Activated T-cell treated with anti-CD3 and anti-CD28 coated beads for 1 hour (primary cell): ENCODE measurements around the gene GGACT.

ENCODE experiments used
- DNase-seq: peaks from one replicate; pipeline ENCODE4 v3.0.0-alpha.2; 2020; ENCODE audit warnings: low read depth

Gene GGACT

GRCh38 chr13:100513171-100513570 lies 75.4 kb downstream of the GGACT start:
- no peak for DNase-seq

- DNase-seq = no peak
Observed at GRCh38 chr13:100512422-100512821, 76.2 kb downstream of the GGACT start.

- no peak for DNase-seq
Observed at GRCh38 chr13:100511466-100511865, 77.1 kb downstream of the GGACT start.

GRCh38 chr13:100510208-100510957 lies 78.2 kb downstream of the GGACT start:
- DNase-seq = no peak

GRCh38 chr13:100508996-100509395 lies 79.6 kb downstream of the GGACT start:
- DNase-seq = no peak

- DNase-seq = no peak
Observed at GRCh38 chr13:100508455-100508854, 80.1 kb downstream of the GGACT start.

- DNase-seq = no peak
Observed at GRCh38 chr13:100506600-100507422, 81.8 kb downstream of the GGACT start.

- DNase-seq = no peak
Observed at GRCh38 chr13:100506154-100506553, 82.4 kb downstream of the GGACT start.

GRCh38 chr13:100503622-100504021 lies 85.0 kb downstream of the GGACT start:
- no peak for DNase-seq

- DNase-seq = no peak
Observed at GRCh38 chr13:100502446-100502845, 86.1 kb downstream of the GGACT start.

GRCh38 chr13:100497389-100497788 lies 91.2 kb downstream of the GGACT start:
- no peak for DNase-seq

GRCh38 chr13:100495455-100495854 lies 93.1 kb downstream of the GGACT start:
- no peak for DNase-seq

- DNase-seq = no peak
Observed at GRCh38 chr13:100493418-100493817, 95.2 kb downstream of the GGACT start.

- DNase-seq = no peak
Observed at GRCh38 chr13:100491164-100491842, 97.3 kb downstream of the GGACT start.

GRCh38 chr13:100490692-100491091 lies 97.9 kb downstream of the GGACT start:
- DNase-seq = no peak

- no peak for DNase-seq
Observed at GRCh38 chr13:100485265-100485664, 103.3 kb downstream of the GGACT start.

GRCh38 chr13:100484702-100485101 lies 103.9 kb downstream of the GGACT start:
- no peak for DNase-seq

- DNase-seq = no peak
Observed at GRCh38 chr13:100483841-100484381, 104.7 kb downstream of the GGACT start.

GRCh38 chr13:100483139-100483538 lies 105.5 kb downstream of the GGACT start:
- DNase-seq = no peak

GRCh38 chr13:100480676-100481075 lies 107.9 kb downstream of the GGACT start:
- no peak for DNase-seq
